HG03521 (cell line): ENCODE data around the gene CXCR6.
"Not testable (repeated sequence)": the region's sequence is repeated elsewhere in the genome, so short reads cannot be mapped to it uniquely, and the experiment has no call there.

Experiments
- ATAC-seq: cut with Tn5 transposase; IDR thresholded peaks from one replicate; pipeline ENCODE4 v1.9.1; 2021; ENCODE audit warnings: mild to moderate bottlenecking, moderate library complexity; ENCODE audit not compliant: unreplicated experiment

The CXCR6 gene

GRCh38 chr3:45985532-45986302 is 42.5 kb downstream of the CXCR6 start:
- no peak for ATAC-seq

GRCh38 chr3:45986303-45986982 is 43.2 kb downstream of the CXCR6 start:
- no peak for ATAC-seq

- no peak for ATAC-seq
These were observed 44.4 kb downstream of the CXCR6 start for GRCh38 chr3:45987368-45988291.

GRCh38 chr3:45988362-45988761 is 45.1 kb downstream of the CXCR6 start:
- no peak for ATAC-seq

- no peak for ATAC-seq
These were observed 45.5 kb downstream of the CXCR6 start for GRCh38 chr3:45988804-45989203.

GRCh38 chr3:45990181-45990580 is 46.9 kb downstream of the CXCR6 start:
- ATAC-seq: no peak

- ATAC-seq: no peak
These were observed 48.1 kb downstream of the CXCR6 start for GRCh38 chr3:45991341-45991740.

- ATAC-seq: no peak
These were observed 49.0 kb downstream of the CXCR6 start for GRCh38 chr3:45992133-45992729.

- no peak for ATAC-seq
These were observed 49.6 kb downstream of the CXCR6 start for GRCh38 chr3:45992821-45993221.

GRCh38 chr3:45993421-45994027 is 50.3 kb downstream of the CXCR6 start:
- ATAC-seq: no peak

- ATAC-seq: no peak
These were observed 51.4 kb downstream of the CXCR6 start for GRCh38 chr3:45994419-45995235.

- ATAC-seq: peak; percentile 96
These were observed 52.2 kb downstream of the CXCR6 start, which contains the start of gene FYCO1 for GRCh38 chr3:45995236-45996192. Gene FYCO1 (minus strand): TSS chr3:45995824. CDS start chr3:45984910, 10,914 bp downstream.

- not testable (repeated sequence) for ATAC-seq
These were observed 54.2 kb downstream of the CXCR6 start for GRCh38 chr3:45997499-45997898.

GRCh38 chr3:45997942-45998341 is 54.7 kb downstream of the CXCR6 start:
- no peak for ATAC-seq
